NT2/D1 (cell line): ENCODE results near the gene DDAH1.

Source experiments
- SUZ12 ChIP-seq: IDR thresholded peaks from 2 replicates; pipeline ENCODE4 v1.6.1; 2011; ENCODE audit not compliant: insufficient read length, insufficient read depth; ENCODE audit errors: extremely low read depth
- YY1 ChIP-seq: IDR thresholded peaks from 2 replicates; pipeline ENCODE4 v1.6.1; 2011; ENCODE audit not compliant: insufficient read length, insufficient read depth

DNA sequence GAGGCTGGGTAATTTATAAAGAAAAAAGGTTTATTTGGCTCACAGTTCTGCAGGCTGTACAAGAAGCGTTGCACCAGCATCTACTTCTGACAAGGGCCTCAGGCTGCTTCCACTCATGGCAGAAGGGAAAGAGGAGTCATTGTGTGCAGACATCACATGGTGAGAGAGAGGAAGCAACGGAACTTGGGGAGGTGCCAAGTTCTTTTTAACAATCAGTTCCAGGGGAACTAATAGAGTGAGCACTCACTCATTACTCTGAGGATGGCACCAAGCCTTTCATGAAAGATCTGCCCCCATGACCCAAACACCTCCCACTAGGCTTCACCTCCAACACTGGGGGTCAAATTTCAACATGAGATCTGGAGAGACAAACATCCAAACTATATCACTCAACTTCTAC, 77.2 kb downstream of the DDAH1 start:
- TF ChIP-seq SUZ12 = no peak
- no peak for TF ChIP-seq YY1
